ENCODE measurements around the gene UGT2B17.

UGT2B17 gene

GRCh38 chr4:68494688-68495087, 81.4 kb downstream of the UGT2B17 start:
- ChIA-PET CTCF (interaction anchor here (0.6 to 0.7 kb wide), 2 partner anchors 223 to 677 kb away, joined by 3 read pairs; no protein-coding TSS in a partner anchor), POLR2A (no interaction called here)
- TF ChIP-seq BHLHE40 (IDR thresholded peaks at IDR 0.05; ENCODE audit: borderline replicate concordance) = no peak
- no peak for TF ChIP-seq CTBP1 (IDR thresholded peaks at IDR 0.05; ENCODE audit: borderline replicate concordance)
- TF ChIP-seq PKNOX1 (IDR thresholded peaks at IDR 0.05) = no peak
- no peak for TF ChIP-seq SP1 (IDR thresholded peaks at IDR 0.05)
- TF ChIP-seq SUZ12 (IDR thresholded peaks at IDR 0.05) = no peak
- TF ChIP-seq FOXK2 (IDR thresholded peaks at IDR 0.05) = no peak
- no peak for TF ChIP-seq L3MBTL2 (conservative IDR thresholded peaks at IDR 0.05)
- no peak for TF ChIP-seq NFRKB (IDR thresholded peaks at IDR 0.05)
- no peak for TF ChIP-seq HDGF (IDR thresholded peaks at IDR 0.05; ENCODE audit: borderline replicate concordance)
- no peak for TF ChIP-seq ZNF384 (IDR thresholded peaks at IDR 0.05)
- TF ChIP-seq TARDBP (IDR thresholded peaks at IDR 0.05) = no peak
- no peak for TF ChIP-seq FOXM1 (IDR thresholded peaks at IDR 0.05; ENCODE audit: borderline replicate concordance)
- no peak for TF ChIP-seq ARNT (IDR thresholded peaks at IDR 0.05)
- no peak for TF ChIP-seq FOXA1 (IDR thresholded peaks at IDR 0.05)
- no peak for TF ChIP-seq ELF4 (IDR thresholded peaks at IDR 0.05)
- TF ChIP-seq LEF1 (IDR thresholded peaks at IDR 0.05; ENCODE audit: borderline replicate concordance) = no peak
- no peak for DNase-seq (ENCODE audit: extremely low spot score)

DNA sequence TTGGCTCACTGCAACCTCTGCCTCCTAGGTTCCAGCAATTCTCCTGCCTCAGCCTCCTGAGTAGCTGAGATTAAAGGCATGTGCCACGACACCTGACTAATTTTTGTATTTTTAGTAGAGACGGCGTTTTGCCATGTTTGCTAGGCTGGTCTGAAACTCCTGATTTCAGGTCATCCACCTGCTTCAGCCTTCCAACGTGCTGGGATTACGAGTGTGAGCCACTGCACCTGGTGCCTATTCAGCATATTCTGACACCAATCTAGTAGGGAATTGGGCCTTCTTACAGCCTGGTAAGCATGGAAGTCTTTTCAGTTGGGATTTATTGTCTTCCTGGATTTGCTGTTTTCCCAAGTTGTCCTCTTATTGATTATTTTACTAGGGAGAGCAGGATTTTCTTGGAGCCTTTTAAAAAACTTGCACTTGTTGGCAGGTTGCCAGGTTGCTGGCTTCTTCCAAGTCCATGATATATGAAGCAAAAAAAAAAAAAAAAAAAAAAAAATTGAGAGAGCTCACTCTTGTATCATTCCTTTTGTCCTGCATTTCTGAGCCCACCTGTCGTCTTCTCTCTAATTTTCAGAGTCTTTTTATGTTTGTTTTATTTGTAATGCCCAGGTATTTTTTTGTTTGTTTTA, 85.2 kb downstream of the UGT2B17 start:
- ChIA-PET CTCF (no interaction called here), POLR2A (no interaction called here)
- DNase-seq (ENCODE audit: extremely low spot score) = no peak

DNA sequence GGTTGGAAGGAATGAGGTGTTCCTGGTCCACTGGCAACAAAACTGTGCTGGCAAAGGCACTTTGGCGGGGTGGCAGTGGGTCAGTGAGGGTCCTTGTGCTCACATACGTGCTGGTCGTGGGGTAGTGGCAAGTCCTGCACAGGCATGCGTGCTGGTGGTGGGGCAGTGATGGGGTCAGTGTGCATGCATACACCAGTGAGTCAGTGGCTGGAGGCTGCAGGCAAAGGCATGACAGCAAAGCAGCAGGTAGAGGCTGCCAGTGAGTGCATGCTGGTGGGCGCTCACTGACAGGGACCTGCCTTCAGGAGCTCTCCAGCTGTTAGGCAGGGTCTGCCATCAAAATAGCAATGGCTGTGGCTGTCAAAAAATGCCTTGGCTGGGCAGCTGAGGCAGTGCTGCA, 86.8 kb downstream of the UGT2B17 start:
- ChIA-PET POLR2A (no interaction called here), CTCF (interaction anchor here (0.7 kb wide), 1 partner anchor 673 kb away, joined by 4 read pairs; no protein-coding TSS in a partner anchor)
- TF ChIP-seq LEF1 (IDR thresholded peaks at IDR 0.05; ENCODE audit: borderline replicate concordance) (no peak), PKNOX1 (IDR thresholded peaks at IDR 0.05) (no peak)
- DNase-seq (ENCODE audit: extremely low spot score) = no peak

More for the DNA sequence above, 85.2 kb downstream of the UGT2B17 start:
- TF ChIP-seq ZNF384 (IDR thresholded peaks at IDR 0.05) (no peak), HDGF (IDR thresholded peaks at IDR 0.05; ENCODE audit: borderline replicate concordance) (no peak), LEF1 (IDR thresholded peaks at IDR 0.05; ENCODE audit: borderline replicate concordance) (no peak), FOXM1 (IDR thresholded peaks at IDR 0.05; ENCODE audit: borderline replicate concordance) (no peak), SP1 (IDR thresholded peaks at IDR 0.05) (no peak), BHLHE40 (IDR thresholded peaks at IDR 0.05; ENCODE audit: borderline replicate concordance) (no peak), FOXA1 (IDR thresholded peaks at IDR 0.05) (no peak), ELF4 (IDR thresholded peaks at IDR 0.05) (no peak), CTBP1 (IDR thresholded peaks at IDR 0.05; ENCODE audit: borderline replicate concordance) (no peak), TARDBP (IDR thresholded peaks at IDR 0.05) (no peak), ARNT (IDR thresholded peaks at IDR 0.05) (no peak), SUZ12 (IDR thresholded peaks at IDR 0.05) (no peak), FOXK2 (IDR thresholded peaks at IDR 0.05) (no peak), L3MBTL2 (conservative IDR thresholded peaks at IDR 0.05) (no peak), NFRKB (IDR thresholded peaks at IDR 0.05) (no peak), PKNOX1 (IDR thresholded peaks at IDR 0.05) (no peak)
